Brain microvascular endothelial cell (primary cell): ENCODE results near the gene SLC7A7.
"Not testable (repeated sequence)": the region's sequence is repeated elsewhere in the genome, so short reads cannot be mapped to it uniquely, and the experiment has no call there.

Experiments
- DNase-seq: peaks from one replicate; pipeline ENCODE4 v3.0.0-alpha.2; 2020
- H3K27ac ChIP-seq: fragments of 250-450 bp; sonication (Bioruptor Pico); 2 replicates; pipeline ENCODE4 v1.5.1; 2020; ENCODE audit warnings: mild to moderate bottlenecking, moderate library complexity
- H3K27me3 ChIP-seq: fragments of 250-450 bp; sonication (Bioruptor Pico); replicated peaks from 2 replicates; pipeline ENCODE4 v1.5.1; 2020; ENCODE audit warnings: mild to moderate bottlenecking
- H3K36me3 ChIP-seq: fragments of 250-450 bp; sonication (Bioruptor Pico); replicated peaks from 2 replicates; pipeline ENCODE4 v1.5.1; 2020; ENCODE audit warnings: mild to moderate bottlenecking
- H3K4me3 ChIP-seq: 2 replicates; pipeline ENCODE4 v1.5.1; 2011; ENCODE audit warnings: low read depth, mild to moderate bottlenecking, control low read depth, low read length, moderate library complexity
- CTCF ChIP-seq: IDR thresholded peaks from 2 replicates; pipeline ENCODE4 v1.5.1; 2011; ENCODE audit warnings: low read depth, mild to moderate bottlenecking, moderate library complexity, low read length, control low read depth, inconsistent platforms; ENCODE audit errors: missing control alignments
- in situ Hi-C: cut with HindIII; loops from 2 replicates; pipeline ENCODE4 v1.10.0; 2017; ENCODE audit warnings: low sequenced_read_pairs, low pct_ligation_motif_present

SLC7A7 gene

GRCh38 chr14:22761734-22762133 is 53.5 kb downstream of the SLC7A7 start:
- TF ChIP-seq CTCF: no peak
- DNase-seq: no peak
- Histone ChIP-seq H3K27me3 (no peaks in the 10 kb centered on the region), H3K36me3 (no peaks in the 10 kb centered on the region), H3K27ac (no peak overlapping the region), H3K4me3 (no peak overlapping the region)
- in situ Hi-C loops: no loop called here

GRCh38 chr14:22757972-22758650 is 57.1 kb downstream of the SLC7A7 start:
- DNase-seq, H3K27ac ChIP-seq, H3K27me3 ChIP-seq, H3K36me3 ChIP-seq, in situ Hi-C loops, H3K4me3 ChIP-seq: not testable (repeated sequence)

- Histone ChIP-seq H3K27ac (no peak overlapping the region), H3K36me3 (no peaks in the 10 kb centered on the region), H3K4me3 (no peak overlapping the region), H3K27me3 (no peaks in the 10 kb centered on the region)
- no peak for DNase-seq
- in situ Hi-C loops: no loop called here
- TF ChIP-seq CTCF: no peak
Observed at GRCh38 chr14:22753586-22753985, 61.6 kb downstream of the SLC7A7 start.

GRCh38 chr14:22752422-22752821 is 62.8 kb downstream of the SLC7A7 start:
- no peak overlapping the region for H3K4me3 ChIP-seq
- in situ Hi-C loops: no loop called here
- H3K36me3 ChIP-seq: no peaks in the 10 kb centered on the region
- H3K27ac ChIP-seq: no peak overlapping the region
- TF ChIP-seq CTCF: no peak
- DNase-seq: no peak
- H3K27me3 ChIP-seq: no peaks in the 10 kb centered on the region

GRCh38 chr14:22748631-22749068 is 66.6 kb downstream of the SLC7A7 start:
- DNase-seq: no peak
- Histone ChIP-seq H3K4me3 (no peak overlapping the region), H3K27ac (no peak overlapping the region), H3K36me3 (no peaks in the 10 kb centered on the region), H3K27me3 (no peaks in the 10 kb centered on the region)
- TF ChIP-seq CTCF: no peak
- in situ Hi-C loops: no loop called here

GRCh38 chr14:22748206-22748605 is 67.0 kb downstream of the SLC7A7 start:
- Histone ChIP-seq H3K27me3 (no peaks in the 10 kb centered on the region), H3K36me3 (no peaks in the 10 kb centered on the region), H3K27ac (no peak overlapping the region), H3K4me3 (no peak overlapping the region)
- in situ Hi-C loops: no loop called here
- no peak for DNase-seq
- no peak for TF ChIP-seq CTCF
